Measurements from ENCODE around the gene LEUTX.

The LEUTX gene

GRCh38 chr19:39807846-39808364 is 29.3 kb downstream of the LEUTX start:
- TF ChIP-seq GATA3 (IDR thresholded peaks at IDR 0.05; ENCODE audit: low read depth, low read length), result no peak
- TF ChIP-seq GATA2 (IDR thresholded peaks at IDR 0.05; ENCODE audit: low read depth, low read length), result no peak

- TF ChIP-seq GATA2 (IDR thresholded peaks at IDR 0.05; ENCODE audit: low read depth, low read length) (no peak), GATA3 (IDR thresholded peaks at IDR 0.05; ENCODE audit: low read depth, low read length) (no peak)
These were observed 30.7 kb downstream of the LEUTX start for GRCh38 chr19:39809368-39809767.

GRCh38 chr19:39810424-39810823 is 31.8 kb downstream of the LEUTX start:
- TF ChIP-seq GATA3 (IDR thresholded peaks at IDR 0.05; ENCODE audit: low read depth, low read length) (no peak), GATA2 (IDR thresholded peaks at IDR 0.05; ENCODE audit: low read depth, low read length) (no peak)

GRCh38 chr19:39811064-39811463 is 32.4 kb downstream of the LEUTX start:
- TF ChIP-seq GATA3 (IDR thresholded peaks at IDR 0.05; ENCODE audit: low read depth, low read length) (no peak), GATA2 (IDR thresholded peaks at IDR 0.05; ENCODE audit: low read depth, low read length) (no peak)

- TF ChIP-seq GATA2 (IDR thresholded peaks at IDR 0.05; ENCODE audit: low read depth, low read length) (no peak), GATA3 (IDR thresholded peaks at IDR 0.05; ENCODE audit: low read depth, low read length) (no peak)
These were observed 34.8 kb downstream of the LEUTX start for GRCh38 chr19:39813264-39813993.

GRCh38 chr19:39814595-39814994 is 35.9 kb downstream of the LEUTX start:
- TF ChIP-seq GATA2 (IDR thresholded peaks at IDR 0.05; ENCODE audit: low read depth, low read length), result no peak
- no peak for TF ChIP-seq GATA3 (IDR thresholded peaks at IDR 0.05; ENCODE audit: low read depth, low read length)

- no peak for TF ChIP-seq GATA3 (IDR thresholded peaks at IDR 0.05; ENCODE audit: low read depth, low read length)
- no peak for TF ChIP-seq GATA2 (IDR thresholded peaks at IDR 0.05; ENCODE audit: low read depth, low read length)
These were observed 37.8 kb downstream of the LEUTX start for GRCh38 chr19:39816287-39817048.

GRCh38 chr19:39817888-39818561 is 39.4 kb downstream of the LEUTX start:
- TF ChIP-seq GATA3 (IDR thresholded peaks at IDR 0.05; ENCODE audit: low read depth, low read length) (no peak), GATA2 (IDR thresholded peaks at IDR 0.05; ENCODE audit: low read depth, low read length) (no peak)

GRCh38 chr19:39818626-39819097 is 40.0 kb downstream of the LEUTX start:
- no peak for TF ChIP-seq GATA2 (IDR thresholded peaks at IDR 0.05; ENCODE audit: low read depth, low read length)
- no peak for TF ChIP-seq GATA3 (IDR thresholded peaks at IDR 0.05; ENCODE audit: low read depth, low read length)

- no peak for TF ChIP-seq GATA2 (IDR thresholded peaks at IDR 0.05; ENCODE audit: low read depth, low read length)
- no peak for TF ChIP-seq GATA3 (IDR thresholded peaks at IDR 0.05; ENCODE audit: low read depth, low read length)
These were observed 41.1 kb downstream of the LEUTX start for GRCh38 chr19:39819786-39820185.

GRCh38 chr19:39820696-39821095 is 42.0 kb downstream of the LEUTX start:
- no peak for TF ChIP-seq GATA3 (IDR thresholded peaks at IDR 0.05; ENCODE audit: low read depth, low read length)
- no peak for TF ChIP-seq GATA2 (IDR thresholded peaks at IDR 0.05; ENCODE audit: low read depth, low read length)

GRCh38 chr19:39823686-39824085 is 45.0 kb downstream of the LEUTX start:
- TF ChIP-seq GATA3 (IDR thresholded peaks at IDR 0.05; ENCODE audit: low read depth, low read length), result no peak
- TF ChIP-seq GATA2 (IDR thresholded peaks at IDR 0.05; ENCODE audit: low read depth, low read length), result no peak

- TF ChIP-seq GATA2 (IDR thresholded peaks at IDR 0.05; ENCODE audit: low read depth, low read length), result no peak
- no peak for TF ChIP-seq GATA3 (IDR thresholded peaks at IDR 0.05; ENCODE audit: low read depth, low read length)
These were observed 45.8 kb downstream of the LEUTX start for GRCh38 chr19:39824143-39825092.
